HL-60/S4 treated with retinoic acid at 250 ng/mL for 4 days and 3 days (cell line): ENCODE data around the gene SPZ1.
"Not testable (repeated sequence)": the region's sequence is repeated elsewhere in the genome, so short reads cannot be mapped to it uniquely, and the experiment has no call there.

Experiments used
- in situ Hi-C: fragments of 300-500 bp; cut with MboI; formaldehyde crosslinking; loops from 2 replicates; pipeline ENCODE4 v1.7.0; 2022; ENCODE audit warnings: low sequenced_read_pairs

Gene SPZ1

DNA sequence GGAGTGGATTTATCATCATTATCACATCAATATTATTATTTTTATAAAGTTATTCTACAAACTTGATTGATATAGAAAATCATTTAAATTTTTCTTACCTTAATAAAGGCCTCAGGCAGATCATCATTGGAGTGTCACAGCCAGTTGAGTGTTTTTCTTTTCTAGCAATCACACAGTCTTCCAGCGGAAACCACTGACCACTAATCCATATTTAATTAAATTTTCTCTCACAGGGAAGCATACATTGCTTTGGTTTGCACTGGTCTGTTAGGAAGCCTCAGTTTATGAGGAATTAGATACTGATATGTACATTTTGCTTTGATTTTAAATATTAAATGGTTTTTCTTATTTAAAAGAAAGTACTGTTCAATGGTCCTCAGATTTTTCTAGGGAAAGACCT, 6.7 kb downstream of the SPZ1 start:
- in situ Hi-C loops, result no loop called here

DNA sequence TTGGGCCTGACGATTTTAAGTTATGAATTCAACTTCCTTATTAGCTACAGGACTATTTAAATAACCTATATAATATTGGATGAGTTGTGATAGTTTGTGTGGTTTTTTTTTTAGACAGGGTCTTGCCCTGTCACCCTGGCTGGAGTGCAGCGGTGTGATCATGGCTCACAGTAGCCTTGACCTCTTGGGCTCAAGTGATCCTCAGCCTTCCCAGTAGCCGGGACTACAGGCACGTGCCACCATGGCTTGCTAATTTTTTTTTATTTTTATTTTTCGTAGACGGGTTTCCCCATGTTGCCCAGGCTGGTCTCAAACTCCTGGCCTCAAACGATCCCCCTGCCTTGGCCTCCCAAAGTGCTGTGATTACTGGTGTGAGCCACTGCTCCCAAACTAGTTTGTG, 17.6 kb downstream of the SPZ1 start:
- in situ Hi-C loops, result no loop called here

DNA sequence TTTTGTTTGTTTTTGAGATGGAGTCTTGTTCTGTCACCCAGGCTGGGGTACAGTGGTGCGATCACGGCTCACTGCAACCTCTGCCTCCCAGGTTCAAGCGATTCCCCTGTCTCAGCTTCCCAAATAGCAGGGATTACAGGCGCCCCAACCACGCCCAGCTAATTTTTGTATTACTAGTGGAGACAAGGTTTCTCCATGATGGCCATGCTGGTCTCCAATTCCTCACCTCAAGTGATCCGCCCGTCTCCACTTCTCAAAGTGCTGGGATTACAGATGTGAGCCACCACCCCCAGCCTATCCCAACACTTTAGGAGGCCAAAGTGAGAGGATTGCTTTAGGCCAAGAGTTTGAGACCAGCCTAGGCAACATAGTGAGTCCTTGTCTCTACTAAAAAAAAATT, 19.3 kb downstream of the SPZ1 start:
- in situ Hi-C loops, result no loop called here

DNA sequence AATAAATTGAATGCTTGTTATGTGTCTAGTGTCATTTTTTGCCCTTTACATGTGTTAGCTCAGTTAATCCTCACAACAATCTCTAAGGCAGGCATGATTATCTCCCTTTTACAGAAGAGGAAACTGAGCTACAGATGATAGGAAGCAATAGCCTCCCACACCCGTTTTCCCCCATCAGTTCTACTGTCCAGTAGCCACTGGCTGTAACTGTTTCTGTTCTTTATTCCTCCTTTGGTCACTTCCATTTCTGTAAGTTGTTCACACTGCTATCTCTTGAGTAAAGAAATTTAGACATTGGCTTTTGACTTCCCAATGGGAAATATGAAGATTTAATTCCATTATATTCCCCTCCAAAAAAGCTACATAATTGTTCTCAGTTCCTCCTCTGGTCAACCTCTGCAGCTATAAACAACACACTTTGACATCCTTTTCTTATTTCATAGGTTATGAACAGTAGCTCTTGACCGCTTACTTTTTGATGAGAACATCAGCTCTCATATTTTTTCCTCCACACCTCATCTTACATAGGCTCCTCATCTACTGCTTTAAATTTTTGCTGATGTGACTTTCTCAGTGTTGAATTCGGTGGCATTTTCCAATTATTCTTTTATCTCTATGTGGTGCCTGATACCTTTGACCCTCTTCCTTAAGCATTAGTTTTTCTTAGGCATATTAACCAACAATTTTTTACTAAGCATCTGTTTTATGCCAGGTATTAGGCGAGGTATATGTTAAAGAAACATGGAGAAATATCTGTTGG, 21.4 kb downstream of the SPZ1 start:
- in situ Hi-C loops, result no loop called here

DNA sequence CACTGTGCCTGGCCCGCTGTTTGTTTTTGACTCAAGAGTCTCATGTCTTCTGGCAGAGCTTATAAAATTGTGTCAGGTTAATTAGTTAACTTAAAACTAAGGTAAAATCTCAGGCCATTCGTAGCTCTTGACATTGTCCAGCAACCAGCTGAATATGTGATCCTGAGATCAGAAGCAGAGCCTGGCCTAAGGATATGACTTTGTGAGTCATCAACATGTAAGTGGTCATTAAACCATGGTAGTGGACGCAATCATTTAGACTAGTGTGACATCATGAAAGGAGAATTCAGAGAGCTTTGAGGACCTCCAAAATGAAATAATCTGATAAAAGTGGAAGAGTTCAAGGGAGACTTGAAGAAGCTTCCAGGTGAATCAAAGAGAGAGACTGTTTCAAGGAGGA, 23.3 kb downstream of the SPZ1 start:
- in situ Hi-C loops, result no loop called here

DNA sequence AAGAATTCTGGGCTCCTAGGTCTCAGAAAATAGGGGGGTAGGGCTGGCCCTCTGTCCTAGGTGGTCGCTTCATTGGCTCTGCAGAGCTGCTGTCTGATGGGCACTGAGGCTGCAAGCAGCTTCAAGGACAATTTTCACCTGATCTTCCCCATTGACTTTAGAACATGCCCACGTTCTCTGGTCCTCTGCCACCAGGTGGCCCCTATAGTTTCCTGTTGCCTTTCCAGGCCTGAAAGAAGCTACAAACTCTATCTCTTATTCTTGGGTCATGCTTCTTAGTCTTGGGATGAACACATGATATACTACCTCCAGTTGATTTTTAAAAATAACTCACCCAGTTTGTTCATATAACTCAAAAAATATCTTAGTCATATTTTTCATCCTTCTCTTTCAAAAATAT, 26.3 kb downstream of the SPZ1 start:
- in situ Hi-C loops, result no loop called here

DNA sequence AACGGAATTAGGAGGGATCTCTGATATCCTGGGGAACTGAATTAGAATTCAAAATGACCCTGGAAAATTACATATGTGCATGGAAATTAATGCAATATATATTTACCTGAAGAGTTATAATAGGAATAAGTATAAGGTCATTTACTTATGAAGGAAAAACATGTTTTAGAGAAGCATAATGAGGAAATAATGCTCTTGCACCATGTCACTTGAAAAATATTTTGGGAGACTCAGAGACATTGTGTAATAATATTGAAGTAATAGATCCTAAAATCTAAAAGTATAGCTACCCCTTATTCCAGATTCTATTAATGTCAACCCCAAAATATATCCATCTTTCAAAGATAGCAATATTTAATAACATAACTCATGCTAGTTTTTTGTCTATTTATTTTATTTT, 28.4 kb downstream of the SPZ1 start:
- in situ Hi-C loops, result no loop called here

DNA sequence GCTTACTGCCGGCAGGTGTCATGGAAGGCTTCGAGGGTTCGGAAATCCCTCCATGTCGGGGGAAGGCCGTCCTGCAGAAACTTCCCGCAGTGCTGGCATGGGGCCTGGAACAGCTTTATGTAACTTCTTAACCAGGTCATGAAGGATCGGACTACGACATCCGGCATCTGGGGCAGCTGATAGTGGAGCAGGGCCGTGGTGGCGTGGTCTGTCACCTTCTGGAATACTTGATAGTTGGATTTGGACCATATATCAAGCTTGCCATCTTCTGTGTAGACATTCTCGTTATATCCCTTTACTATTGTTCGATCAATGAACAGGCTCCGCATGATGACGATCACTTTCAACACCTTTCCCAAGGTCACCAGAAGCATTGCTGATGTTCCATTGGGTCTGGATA, 31.2 kb downstream of the SPZ1 start:
- in situ Hi-C loops, result not testable (repeated sequence)

DNA sequence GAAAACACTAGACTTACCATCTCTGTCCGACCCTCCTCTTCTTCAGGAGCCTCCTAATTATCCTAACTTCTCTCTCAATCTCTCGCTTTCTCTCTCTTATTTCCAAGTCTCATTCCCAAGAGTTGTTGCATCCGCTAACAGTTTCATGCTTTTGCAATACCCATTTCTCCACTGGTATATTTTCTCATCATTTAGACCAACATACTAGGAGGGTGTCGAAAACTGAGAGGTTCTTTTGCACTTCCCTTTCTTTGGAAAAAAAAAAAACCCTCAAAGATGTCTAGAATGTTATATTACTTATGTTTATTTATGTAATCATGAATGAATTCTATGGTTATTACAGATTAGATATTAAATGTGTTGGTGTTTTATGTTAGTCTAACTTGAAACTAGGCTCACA, 35.9 kb downstream of the SPZ1 start:
- in situ Hi-C loops, result no loop called here

DNA sequence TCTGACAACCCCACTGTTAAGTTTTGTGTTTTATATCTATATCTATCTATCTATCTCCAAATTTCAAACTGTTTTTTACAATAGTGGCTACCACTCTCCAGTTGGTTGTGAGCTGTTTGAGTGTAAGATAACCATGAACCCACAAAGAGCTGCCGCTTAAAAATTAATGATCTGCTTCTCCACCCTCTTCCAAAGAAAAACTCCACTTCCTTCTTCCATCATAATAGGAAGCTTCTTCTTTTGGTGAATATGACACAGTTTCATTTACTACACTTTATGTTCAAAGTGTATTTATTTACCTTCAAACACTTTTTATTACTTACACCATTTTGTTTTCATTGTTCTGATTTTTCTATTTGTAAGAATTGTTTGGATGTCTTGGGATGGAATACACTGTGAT, 37.9 kb downstream of the SPZ1 start:
- in situ Hi-C loops, result no loop called here

DNA sequence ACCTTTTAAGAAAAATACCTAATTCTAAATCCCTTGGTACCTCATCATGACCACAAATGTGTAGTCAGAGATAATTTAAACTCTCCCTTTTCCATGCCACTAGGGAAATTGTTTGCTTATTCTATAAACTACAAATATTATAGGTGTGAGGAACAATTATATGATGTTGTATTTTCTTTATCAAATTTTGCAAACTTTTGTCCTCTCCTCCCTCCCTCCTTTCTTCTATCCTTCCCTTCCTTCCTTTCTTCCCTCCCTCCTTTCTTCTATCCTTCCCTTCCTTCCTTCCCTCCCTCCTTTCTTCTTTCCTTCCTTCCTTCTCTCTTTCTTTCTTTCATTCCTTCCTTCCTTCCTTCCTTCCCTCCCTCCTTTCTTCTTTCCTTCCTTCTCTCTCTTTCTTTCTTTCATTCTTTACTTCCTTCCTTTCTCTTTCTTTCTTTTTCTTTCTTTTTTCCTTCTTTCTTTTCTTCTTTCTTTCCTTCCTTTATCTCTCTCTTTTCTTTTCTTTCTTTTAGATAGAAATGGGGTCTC, 41.2 kb downstream of the SPZ1 start:
- in situ Hi-C loops, result no loop called here

DNA sequence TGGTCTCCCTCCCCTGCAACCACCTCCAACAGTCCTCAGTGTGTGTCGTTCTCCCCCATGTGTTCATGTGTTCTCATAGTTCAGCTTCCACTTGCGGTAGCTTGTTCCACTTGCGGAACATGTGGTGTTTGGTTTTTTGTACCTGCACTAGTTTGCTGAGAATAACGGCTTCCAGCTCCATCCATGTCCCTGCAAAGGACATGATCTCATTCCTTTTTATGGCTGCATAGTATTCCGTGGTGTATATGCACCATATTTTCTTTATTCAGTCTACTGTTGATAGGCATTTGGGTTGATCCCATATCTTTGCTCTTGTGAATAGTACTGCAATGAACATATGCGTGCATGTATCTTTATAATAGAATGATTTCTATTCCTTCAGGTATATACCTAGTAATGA, 45.1 kb downstream of the SPZ1 start:
- in situ Hi-C loops, result no loop called here

DNA sequence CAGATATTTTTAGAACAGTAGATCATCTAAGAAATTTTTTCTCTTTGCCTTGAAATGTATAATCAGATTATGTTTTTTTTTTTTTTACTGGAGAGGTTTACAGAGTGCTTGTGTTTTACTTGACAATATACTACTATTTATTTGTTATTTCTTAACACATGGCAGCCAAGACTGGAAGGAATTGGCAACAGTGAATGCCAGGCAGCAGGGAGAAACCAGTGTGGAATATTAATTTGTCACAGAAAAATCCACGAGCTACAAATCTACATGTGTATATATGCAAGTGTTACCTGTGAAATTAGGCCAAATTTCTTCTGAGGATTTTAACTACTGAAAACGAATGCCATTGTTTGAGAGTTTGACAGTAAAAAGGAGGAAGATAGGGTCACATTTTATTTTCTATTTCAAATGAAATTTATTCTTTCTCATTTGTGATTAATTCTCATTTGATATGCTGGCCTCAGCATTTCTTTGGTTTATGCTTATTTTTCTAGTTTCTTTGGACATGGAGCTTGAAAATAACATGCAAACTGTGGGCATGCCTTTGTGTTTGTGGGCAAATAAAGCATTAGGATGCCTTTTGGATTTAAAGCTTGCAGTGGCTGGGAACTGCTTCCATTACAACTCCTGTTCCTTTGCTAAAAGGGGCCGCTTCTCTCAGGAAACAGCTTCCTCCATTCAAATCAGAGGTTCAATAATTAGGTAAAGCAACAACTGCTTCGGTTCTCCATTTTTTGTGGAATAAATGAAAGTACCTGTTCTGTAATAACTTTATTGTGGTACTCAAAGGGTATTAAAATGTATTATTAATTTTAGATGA, 49.1 kb downstream of the SPZ1 start:
- in situ Hi-C loops, result no loop called here

DNA sequence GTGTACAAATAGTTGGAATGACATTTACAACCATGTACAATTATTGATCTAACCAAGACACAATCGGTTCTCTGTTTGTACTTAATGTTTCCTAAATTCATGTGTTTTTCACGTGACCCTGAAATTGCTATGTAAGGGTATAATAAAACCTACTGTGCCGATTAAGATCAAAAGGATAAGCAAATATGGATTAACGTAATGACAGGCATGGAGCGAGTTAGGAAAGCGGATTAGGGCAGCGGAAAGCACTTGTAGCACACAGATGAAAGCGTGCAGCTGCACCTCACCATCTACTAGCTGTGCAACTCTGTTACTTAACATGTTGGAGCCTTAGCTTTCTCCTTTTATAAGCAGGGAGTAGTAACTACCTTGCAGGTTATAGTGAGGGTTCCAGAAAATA, 49.7 kb downstream of the SPZ1 start:
- in situ Hi-C loops, result no loop called here

DNA sequence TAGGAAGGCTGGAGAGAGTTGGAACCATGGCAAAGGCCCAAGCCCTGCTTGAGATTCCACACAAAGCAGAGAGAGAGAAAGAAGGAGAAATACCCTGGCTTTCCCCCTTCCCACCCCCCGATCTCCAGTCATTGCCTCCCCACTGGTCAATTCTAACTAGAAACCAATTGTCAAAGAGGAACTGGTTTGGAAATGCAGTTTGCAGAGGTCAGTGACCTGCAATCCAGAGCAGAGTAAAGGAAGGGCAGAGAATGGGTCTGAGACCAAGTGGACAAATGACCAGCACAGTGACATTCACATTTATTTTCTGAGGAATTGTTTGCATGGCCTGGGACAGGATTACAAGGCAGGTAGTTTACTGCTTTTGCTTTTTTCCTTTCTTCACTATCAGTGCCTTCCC, 50.6 kb downstream of the SPZ1 start:
- in situ Hi-C loops, result no loop called here
